ENCODE data around the gene C6. TPM values are rescaled to one million over a fixed set of nuclear protein-coding genes. Genes with fewer than 3 reads are reported as not detected.

Gene C6
- total and polyA plus RNA-seq, 9 of the 15 experiments (the other 6 are each of a cell fraction or from before 2014, with no cell fraction given): 0.09 TPM; not detected in 8

DNA sequence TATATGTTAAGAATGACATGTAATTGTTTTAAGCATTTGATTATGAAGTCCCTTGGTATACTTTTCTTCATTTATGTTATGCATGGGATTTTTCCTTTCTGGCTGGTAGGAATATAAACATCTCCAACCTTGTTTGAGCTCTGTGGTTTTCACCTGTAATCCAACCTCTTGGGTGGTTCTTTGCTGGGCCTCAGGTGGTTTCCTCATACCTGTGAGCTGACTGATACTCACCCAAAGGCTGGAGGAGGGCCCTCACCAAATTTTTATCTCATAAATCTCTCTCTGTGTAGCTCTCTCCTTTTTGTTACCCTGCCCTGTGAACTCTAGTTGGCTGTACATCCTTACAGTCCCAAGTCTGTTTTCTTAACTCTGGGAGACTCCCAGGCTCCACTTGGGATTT is 39.8 kb upstream of the C6 start:
- no peaks in the 10 kb centered on the region for H3K36me3 ChIP-seq (ENCODE audit: control insufficient read depth, insufficient read depth, low read length)
- TF ChIP-seq ILK (tag; IDR thresholded peaks at IDR 0.05; ENCODE audit: borderline replicate concordance, low read depth) (no peak), POLR2AphosphoS5 (IDR thresholded peaks at IDR 0.05; ENCODE audit: control insufficient read depth, insufficient read depth, low read depth, low read length) (no peak), TGIF2 (CRISPR knock-in tag; IDR thresholded peaks at IDR 0.05) (no peak)
- TF ChIP-seq, protein P1, sequence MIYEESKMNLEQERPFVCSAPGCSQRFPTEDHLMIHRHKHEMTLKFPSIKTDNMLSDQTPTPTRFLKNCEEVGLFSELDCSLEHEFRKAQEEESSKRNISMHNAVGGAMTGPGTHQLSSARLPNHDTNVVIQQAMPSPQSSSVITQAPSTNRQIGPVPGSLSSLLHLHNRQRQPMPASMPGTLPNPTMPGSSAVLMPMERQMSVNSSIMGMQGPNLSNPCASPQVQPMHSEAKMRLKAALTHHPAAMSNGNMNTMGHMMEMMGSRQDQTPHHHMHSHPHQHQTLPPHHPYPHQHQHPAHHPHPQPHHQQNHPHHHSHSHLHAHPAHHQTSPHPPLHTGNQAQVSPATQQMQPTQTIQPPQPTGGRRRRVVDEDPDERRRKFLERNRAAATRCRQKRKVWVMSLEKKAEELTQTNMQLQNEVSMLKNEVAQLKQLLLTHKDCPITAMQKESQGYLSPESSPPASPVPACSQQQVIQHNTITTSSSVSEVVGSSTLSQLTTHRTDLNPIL (CRISPR knock-in tag; IDR thresholded peaks at IDR 0.05): no peak
- BruUV-seq (replicated peaks): no TSS peak
- no peaks in the 10 kb centered on the region for H3K4me1 ChIP-seq (replicated peaks in 1 of 2; ENCODE audit: control insufficient read depth in 2 of 2, insufficient read depth in 2 of 2, low read length in 2 of 2)
- H3K9me3 ChIP-seq (replicated peaks; ENCODE audit: control insufficient read depth, insufficient read depth, low read depth, low read length): no peaks in the 10 kb centered on the region; the same call in 1 of the 2 replicates
- ChIA-PET POLR2A (no interaction called here), CTCF (ENCODE audit: low intra/inter-chr PET ratio) (no interaction called here)
- no peak for FAIRE-seq
- H3K9ac ChIP-seq (ENCODE audit: insufficient read depth in 1 of 2, low read depth in 2 of 2, low read length in 2 of 2): no peak overlapping the region
- H3K27ac ChIP-seq (ENCODE audit: extremely low read depth, low read depth, low read length): no peak overlapping the region
- H3K79me2 ChIP-seq (ENCODE audit: control insufficient read depth, insufficient read depth, low read length): no peaks in the 10 kb centered on the region
- H3K4me3 ChIP-seq: no peak overlapping the region
- no peak for DNase-seq (ENCODE audit: extremely low read depth in 1 of 4, low spot score in 3 of 4)
- in situ Hi-C loops (cut with MboI): no loop called here
- H2AFZ ChIP-seq (ENCODE audit: low read depth, low read length): no peak overlapping the region
- H3K27me3 ChIP-seq (ENCODE audit: control insufficient read depth in 2 of 2, insufficient read depth in 2 of 2, low read length in 2 of 2): no peaks in the 10 kb centered on the region
- no peaks in the 10 kb centered on the region for H3K9me1 ChIP-seq (ENCODE audit: control insufficient read depth, insufficient read depth, low read length)
- H3K4me2 ChIP-seq (ENCODE audit: insufficient read depth, low read length): no peak overlapping the region
- intact Hi-C loops (cut with micrococcal nuclease): no loop called here
- H4K20me1 ChIP-seq (replicated peaks; ENCODE audit: control insufficient read depth, insufficient read depth, low read length): no peaks in the 10 kb centered on the region
- ATAC-seq: no peak

DNA sequence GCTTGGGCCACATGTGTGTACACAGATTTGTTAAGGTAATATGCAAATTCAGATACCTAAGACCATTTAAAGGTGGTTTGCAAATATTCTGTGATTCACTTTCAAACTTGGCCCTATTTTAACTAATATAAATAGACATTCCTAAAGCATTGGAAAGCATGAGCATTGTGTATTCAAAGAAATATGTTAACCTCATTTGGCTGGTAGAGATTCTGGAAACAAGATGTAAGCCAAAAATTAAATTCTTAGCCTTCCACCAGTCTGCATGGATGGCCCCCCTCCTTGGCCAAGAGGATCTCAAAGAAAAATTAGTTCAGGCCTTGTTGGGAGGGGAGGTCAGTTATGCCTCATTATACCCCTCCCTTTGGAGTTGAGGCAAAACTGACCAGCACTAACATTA is 38.7 kb upstream of the C6 start:
- H3K4me3 ChIP-seq: no peak overlapping the region
- no peak overlapping the region for H3K4me2 ChIP-seq (ENCODE audit: insufficient read depth, low read length)
- FAIRE-seq (no peak), ATAC-seq (no peak), DNase-seq (ENCODE audit: extremely low read depth in 1 of 4, low spot score in 3 of 4) (no peak)
- H3K9me3 ChIP-seq (replicated peaks; ENCODE audit: control insufficient read depth, insufficient read depth, low read depth, low read length): no peaks in the 10 kb centered on the region
- no peak overlapping the region for H3K27ac ChIP-seq (ENCODE audit: extremely low read depth, low read depth, low read length)
- no peak overlapping the region for H2AFZ ChIP-seq (ENCODE audit: low read depth, low read length)
- no peaks in the 10 kb centered on the region for H3K4me1 ChIP-seq (replicated peaks in 1 of 2; ENCODE audit: control insufficient read depth in 2 of 2, insufficient read depth in 2 of 2, low read length in 2 of 2)
- intact Hi-C loops (cut with micrococcal nuclease): no loop called here
- H3K27me3 ChIP-seq (ENCODE audit: control insufficient read depth in 2 of 2, insufficient read depth in 2 of 2, low read length in 2 of 2): no peaks in the 10 kb centered on the region
- no peaks in the 10 kb centered on the region for H4K20me1 ChIP-seq (replicated peaks; ENCODE audit: control insufficient read depth, insufficient read depth, low read length)
- no peaks in the 10 kb centered on the region for H3K79me2 ChIP-seq (ENCODE audit: control insufficient read depth, insufficient read depth, low read length)
- H3K36me3 ChIP-seq (ENCODE audit: control insufficient read depth, insufficient read depth, low read length): no peaks in the 10 kb centered on the region
- H3K9ac ChIP-seq (ENCODE audit: insufficient read depth in 1 of 2, low read depth in 2 of 2, low read length in 2 of 2): no peak overlapping the region
- H3K9me1 ChIP-seq (ENCODE audit: control insufficient read depth, insufficient read depth, low read length): no peaks in the 10 kb centered on the region
- CTCF ChIA-PET (ENCODE audit: low intra/inter-chr PET ratio): no interaction called here
- in situ Hi-C loops (cut with MboI): no loop called here
- BruUV-seq (replicated peaks): no TSS peak
- POLR2A ChIA-PET: no interaction called here
- TF ChIP-seq MTA1 (IDR thresholded peaks at IDR 0.05; ENCODE audit: borderline replicate concordance) (no peak), CBX2 (IDR thresholded peaks at IDR 0.05; ENCODE audit: insufficient read depth, low read length, poor library complexity, severe bottlenecking) (no peak), ZNF589 (CRISPR knock-in tag; IDR thresholded peaks at IDR 0.05; ENCODE audit: low read depth) (no peak), RBM14 (IDR thresholded peaks at IDR 0.05; ENCODE audit: borderline replicate concordance, insufficient read depth, low read depth, low read length) (no peak), NR4A1 (CRISPR knock-in tag; IDR thresholded peaks at IDR 0.05) (no peak), NR4A1 (tag; IDR thresholded peaks at IDR 0.05) (no peak), ETV1 (tag; conservative IDR thresholded peaks at IDR 0.05; ENCODE audit: low read depth) (no peak), HLTF (IDR thresholded peaks at IDR 0.05) (no peak), BRD9 (IDR thresholded peaks at IDR 0.05; ENCODE audit: low read depth, partially characterized antibody) (no peak), ARNT (IDR thresholded peaks at IDR 0.05) (no peak), STAG1 (CRISPR knock-in tag; IDR thresholded peaks at IDR 0.05; ENCODE audit: borderline replicate concordance) (no peak), NFATC3 (IDR thresholded peaks at IDR 0.05) (no peak), NR3C1 (CRISPR knock-in tag; IDR thresholded peaks at IDR 0.05) (no peak)
- TF ChIP-seq, protein P2, sequence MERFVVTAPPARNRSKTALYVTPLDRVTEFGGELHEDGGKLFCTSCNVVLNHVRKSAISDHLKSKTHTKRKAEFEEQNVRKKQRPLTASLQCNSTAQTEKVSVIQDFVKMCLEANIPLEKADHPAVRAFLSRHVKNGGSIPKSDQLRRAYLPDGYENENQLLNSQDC (CRISPR knock-in tag; IDR thresholded peaks at IDR 0.05): no peak
